Liver (tissue), 9 donors: ENCODE results near the gene USP9X. TPM values are rescaled to one million over a fixed set of nuclear protein-coding genes. Genes with fewer than 3 reads are reported as not detected.

Experiments used
- DNase-seq: peaks from one replicate; pipeline ENCODE4 v3.0.0-alpha.2; 2017; ENCODE audit warnings: low spot score
- H3K27ac ChIP-seq, 2 donors: one replicate each; pipeline ENCODE4 v1.7.0; 2013; ENCODE audit warnings: inconsistent platforms in 2 of 2, low read length in 2 of 2, control low read depth in 1 of 2, low read depth in 1 of 2, mild to moderate bottlenecking in 1 of 2
- H3K27me3 ChIP-seq, 4 donors: one replicate each; pipeline versions ENCODE4 v1.6.1 to v1.7.0; 2013; ENCODE audit warnings: low read length in 3 of 4, inconsistent platforms in 1 of 4, mild to moderate bottlenecking in 1 of 4, moderate library complexity in 1 of 4; ENCODE audit not compliant: control insufficient read depth in 4 of 4, insufficient read depth in 4 of 4
- H3K36me3 ChIP-seq, 4 donors: one replicate each; pipeline versions ENCODE4 v1.6.1 to v1.7.0; 2013; ENCODE audit warnings: low read length in 3 of 4, mild to moderate bottlenecking in 3 of 4, low read depth in 1 of 4, moderate library complexity in 1 of 4; ENCODE audit not compliant: control insufficient read depth in 4 of 4, insufficient read depth in 3 of 4
- H3K4me1 ChIP-seq, 4 donors: one replicate each; pipeline versions ENCODE4 v1.6.1 to v1.7.0; 2013; ENCODE audit warnings: low read length in 3 of 4, mild to moderate bottlenecking in 3 of 4, moderate library complexity in 1 of 4; ENCODE audit not compliant: control insufficient read depth in 4 of 4, insufficient read depth in 4 of 4
- H3K4me3 ChIP-seq, 3 donors: one replicate each; pipeline versions ENCODE4 v1.6.1 to v1.7.0; 2013; ENCODE audit warnings: low read length in 3 of 3, control low read depth in 1 of 3, low read depth in 1 of 3, mild to moderate bottlenecking in 1 of 3
- H3K9ac ChIP-seq, 2 donors: one replicate each; pipeline ENCODE4 v1.7.0; 2013; ENCODE audit warnings: low read length in 2 of 2, mild to moderate bottlenecking in 2 of 2, moderate library complexity in 2 of 2, control low read depth in 1 of 2, low read depth in 1 of 2
- H3K9me3 ChIP-seq, 4 donors: one replicate each; pipeline versions ENCODE4 v1.6.1 to v1.7.0; 2013; ENCODE audit warnings: low read length in 3 of 4; ENCODE audit not compliant: control insufficient read depth in 4 of 4
- EGR1 ChIP-seq, 2 donors: IDR thresholded peaks; 2 replicates each; pipeline ENCODE4 v1.6.1; 2016 to 2018; ENCODE audit warnings: antibody characterized with exemption in 2 of 2, low read depth in 2 of 2
- FOXA2 ChIP-seq: IDR thresholded peaks from 2 replicates; pipeline ENCODE4 v1.6.1; 2016; ENCODE audit warnings: antibody characterized with exemption
- HNF4A ChIP-seq, 2 donors: conservative IDR thresholded peaks; 2 replicates each; pipeline ENCODE4 v1.6.1; 2016; ENCODE audit warnings: antibody characterized with exemption in 2 of 2, mild to moderate bottlenecking in 2 of 2
- HNF4G ChIP-seq: IDR thresholded peaks from 2 replicates; pipeline ENCODE4 v1.6.1; 2016; ENCODE audit warnings: antibody characterized with exemption
- JUND ChIP-seq, 2 donors: IDR thresholded peaks; 2 replicates each; pipeline ENCODE4 v1.6.1; 2016; ENCODE audit warnings: antibody characterized with exemption in 2 of 2
- NR2F2 ChIP-seq: IDR thresholded peaks from 2 replicates; pipeline ENCODE4 v1.6.1; 2016; ENCODE audit warnings: antibody characterized with exemption
- SP1 ChIP-seq: IDR thresholded peaks from 2 replicates; pipeline ENCODE4 v1.6.1; 2018; ENCODE audit warnings: antibody characterized with exemption, mild to moderate bottlenecking
- TAF1 ChIP-seq: conservative IDR thresholded peaks from 2 replicates; pipeline ENCODE4 v1.6.1; 2016; ENCODE audit warnings: antibody characterized with exemption, mild to moderate bottlenecking
- WGBS: extraction: QIAGEN DNeasy Blood & Tissue Kit; methylation state at CpG from one replicate; pipeline ENCODE4 v1.1.7; 2013; 5-methylcytosine and 5-hydroxymethylcytosine counted together
- polyA plus RNA-seq, 2 donors: library from polyadenylated mRNA; stranded (reverse) in 1 of 2; unstranded in 1 of 2; fragments of 200-250 nt in 1 of 2; fragments of >200 nt in 1 of 2; fragmentation: Nextera tagmentation in 1 of 2; extraction: Ambion mirVana in 1 of 2; gene quantifications; one replicate each; pipeline versions ENCODE4 v1.2.1 to v1.2.3, GENCODE V29; 2013 to 2015
- total RNA-seq, 2 donors: library from RNA; depleted of rRNA; stranded (reverse); fragments of >200 nt; gene quantifications; one replicate each; pipeline ENCODE4 v1.2.3, GENCODE V29; 2014
- TF ChIP-seq, protein P1 (sequence below): fragments of 150-350 bp; IDR thresholded peaks from 2 replicates; pipeline ENCODE4 v1.5.1; 2017; ENCODE audit warnings: improper control_type of control experiment, low read depth, low read length; ENCODE audit not compliant: missing input control
- TF ChIP-seq, protein P2 (sequence below): IDR thresholded peaks from 2 replicates; pipeline ENCODE4 v1.6.1; 2016; ENCODE audit warnings: antibody characterized with exemption
- TF ChIP-seq, protein P3 (sequence below): IDR thresholded peaks from 2 replicates; pipeline ENCODE4 v1.6.1; 2016; ENCODE audit warnings: antibody characterized with exemption
- TF ChIP-seq, protein P4 (sequence below): IDR thresholded peaks from 2 replicates; pipeline ENCODE4 v1.6.1; 2016; ENCODE audit warnings: antibody characterized with exemption
- donor health status: healthy.
- donor health status: healthy.
- donor health status: healthy.
- donor health status: healthy.
- donor health status: healthy.

The USP9X gene
- total and polyA plus RNA-seq, 4 donors: 13.4 to 117 (median 60.9) TPM

DNA sequence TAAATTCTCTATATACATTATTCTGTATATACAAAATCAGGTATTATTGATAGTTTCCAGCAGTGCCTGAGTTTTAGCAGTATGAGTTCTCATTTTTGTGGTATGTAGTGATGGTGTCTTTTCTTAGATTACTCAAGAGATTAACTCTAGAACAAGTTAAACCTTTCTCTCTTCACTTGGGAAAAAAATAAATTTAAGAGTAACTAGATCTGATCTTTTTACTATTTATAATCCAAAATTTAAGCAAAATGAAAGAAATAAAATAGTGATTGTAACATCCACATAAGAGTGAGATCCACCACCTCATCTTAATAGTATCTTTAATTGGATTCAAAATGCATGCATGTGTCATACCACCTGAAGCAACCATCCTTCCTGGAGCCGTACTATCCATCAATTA is 124.6 kb downstream of the USP9X start:
- WGBS: 100% methylated on average over 1 of the region's 1 CpG
- peaks cover 2 to 27% (median 13%) of the 10 kb centered on the region in 4 donors for H3K9me3 ChIP-seq
- no peaks in the 10 kb centered on the region for H3K4me1 ChIP-seq
- H3K36me3 ChIP-seq: peaks cover 6 to 76% (median 45%) of the 10 kb centered on the region in 4 donors
- H3K27ac ChIP-seq: no peak overlapping the region
- H3K27me3 ChIP-seq: no peaks in the 10 kb centered on the region
- peak overlapping the region in 2 of 3 donors; percentile 5 to 14 for H3K4me3 ChIP-seq
- no peak overlapping the region for H3K9ac ChIP-seq
- no peak for DNase-seq
- TF ChIP-seq TAF1 (no peak), HNF4G (no peak)
- TF ChIP-seq, protein P1, sequence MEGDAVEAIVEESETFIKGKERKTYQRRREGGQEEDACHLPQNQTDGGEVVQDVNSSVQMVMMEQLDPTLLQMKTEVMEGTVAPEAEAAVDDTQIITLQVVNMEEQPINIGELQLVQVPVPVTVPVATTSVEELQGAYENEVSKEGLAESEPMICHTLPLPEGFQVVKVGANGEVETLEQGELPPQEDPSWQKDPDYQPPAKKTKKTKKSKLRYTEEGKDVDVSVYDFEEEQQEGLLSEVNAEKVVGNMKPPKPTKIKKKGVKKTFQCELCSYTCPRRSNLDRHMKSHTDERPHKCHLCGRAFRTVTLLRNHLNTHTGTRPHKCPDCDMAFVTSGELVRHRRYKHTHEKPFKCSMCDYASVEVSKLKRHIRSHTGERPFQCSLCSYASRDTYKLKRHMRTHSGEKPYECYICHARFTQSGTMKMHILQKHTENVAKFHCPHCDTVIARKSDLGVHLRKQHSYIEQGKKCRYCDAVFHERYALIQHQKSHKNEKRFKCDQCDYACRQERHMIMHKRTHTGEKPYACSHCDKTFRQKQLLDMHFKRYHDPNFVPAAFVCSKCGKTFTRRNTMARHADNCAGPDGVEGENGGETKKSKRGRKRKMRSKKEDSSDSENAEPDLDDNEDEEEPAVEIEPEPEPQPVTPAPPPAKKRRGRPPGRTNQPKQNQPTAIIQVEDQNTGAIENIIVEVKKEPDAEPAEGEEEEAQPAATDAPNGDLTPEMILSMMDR: no peak
- TF ChIP-seq, protein P2, sequence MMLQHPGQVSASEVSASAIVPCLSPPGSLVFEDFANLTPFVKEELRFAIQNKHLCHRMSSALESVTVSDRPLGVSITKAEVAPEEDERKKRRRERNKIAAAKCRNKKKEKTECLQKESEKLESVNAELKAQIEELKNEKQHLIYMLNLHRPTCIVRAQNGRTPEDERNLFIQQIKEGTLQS: no peak

DNA sequence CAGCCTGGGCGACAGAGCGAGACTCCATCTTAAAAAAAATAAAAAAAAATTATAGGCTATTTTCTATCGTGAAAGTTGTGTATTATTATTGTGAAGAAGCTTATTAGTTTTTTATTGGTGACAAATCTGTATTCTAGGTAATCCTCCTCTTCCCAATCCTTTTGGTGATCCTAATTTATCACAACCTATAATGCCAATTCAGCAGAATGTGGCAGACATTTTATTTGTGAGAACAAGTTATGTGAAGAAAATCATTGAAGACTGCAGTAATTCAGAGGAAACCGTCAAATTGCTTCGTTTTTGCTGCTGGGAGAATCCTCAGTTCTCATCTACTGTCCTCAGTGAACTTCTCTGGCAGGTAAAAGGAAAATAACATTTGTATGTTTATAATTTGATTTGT is 139.4 kb downstream of the USP9X start:
- peaks cover 0 to 75% (median 37%) of the 10 kb centered on the region in 4 donors for H3K36me3 ChIP-seq
- H3K9ac ChIP-seq: no peak overlapping the region
- H3K4me3 ChIP-seq: no peak overlapping the region
- no peaks in the 10 kb centered on the region for H3K27me3 ChIP-seq
- no peaks in the 10 kb centered on the region for H3K9me3 ChIP-seq
- no peak overlapping the region for H3K27ac ChIP-seq
- H3K4me1 ChIP-seq: no peaks in the 10 kb centered on the region
- no peak for DNase-seq
- WGBS: 98% methylated on average over 5 of the region's 5 CpGs
- TF ChIP-seq, protein P3, sequence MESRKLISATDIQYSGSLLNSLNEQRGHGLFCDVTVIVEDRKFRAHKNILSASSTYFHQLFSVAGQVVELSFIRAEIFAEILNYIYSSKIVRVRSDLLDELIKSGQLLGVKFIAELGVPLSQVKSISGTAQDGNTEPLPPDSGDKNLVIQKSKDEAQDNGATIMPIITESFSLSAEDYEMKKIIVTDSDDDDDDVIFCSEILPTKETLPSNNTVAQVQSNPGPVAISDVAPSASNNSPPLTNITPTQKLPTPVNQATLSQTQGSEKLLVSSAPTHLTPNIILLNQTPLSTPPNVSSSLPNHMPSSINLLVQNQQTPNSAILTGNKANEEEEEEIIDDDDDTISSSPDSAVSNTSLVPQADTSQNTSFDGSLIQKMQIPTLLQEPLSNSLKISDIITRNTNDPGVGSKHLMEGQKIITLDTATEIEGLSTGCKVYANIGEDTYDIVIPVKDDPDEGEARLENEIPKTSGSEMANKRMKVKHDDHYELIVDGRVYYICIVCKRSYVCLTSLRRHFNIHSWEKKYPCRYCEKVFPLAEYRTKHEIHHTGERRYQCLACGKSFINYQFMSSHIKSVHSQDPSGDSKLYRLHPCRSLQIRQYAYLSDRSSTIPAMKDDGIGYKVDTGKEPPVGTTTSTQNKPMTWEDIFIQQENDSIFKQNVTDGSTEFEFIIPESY: no peak
- TF ChIP-seq JUND (IDR thresholded peaks at IDR 0.05) (no peak), HNF4A (conservative IDR thresholded peaks at IDR 0.05) (no peak), FOXA2 (no peak), SP1 (no peak), HNF4G (no peak), EGR1 (IDR thresholded peaks at IDR 0.05; ENCODE audit: low read depth in 2 of 2) (no peak), NR2F2 (no peak)
- TF ChIP-seq, protein P2: no peak
- TF ChIP-seq, protein P1: no peak
- TF ChIP-seq, protein P4, sequence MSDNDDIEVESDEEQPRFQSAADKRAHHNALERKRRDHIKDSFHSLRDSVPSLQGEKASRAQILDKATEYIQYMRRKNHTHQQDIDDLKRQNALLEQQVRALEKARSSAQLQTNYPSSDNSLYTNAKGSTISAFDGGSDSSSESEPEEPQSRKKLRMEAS: no peak
